Measurements from ENCODE around the gene NBAS.

NBAS gene

DNA sequence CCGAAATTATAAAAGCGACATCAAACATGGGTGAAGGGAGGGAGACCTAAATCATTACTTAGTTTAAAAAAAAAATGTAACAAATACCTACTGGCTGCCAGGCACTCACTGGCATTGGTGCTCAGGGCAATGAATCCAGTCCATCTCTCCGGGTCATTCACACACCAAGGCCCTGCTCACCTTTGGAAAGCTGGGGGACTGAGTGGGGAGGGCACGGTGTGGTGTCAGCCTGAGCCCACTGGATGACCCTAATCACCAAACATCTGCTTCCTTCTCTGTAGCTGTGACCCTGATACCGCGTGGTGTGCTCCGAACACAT lies 30.2 kb upstream of the NBAS start:
- no peak for DNase-seq (ENCODE audit: low read depth)
- TF ChIP-seq, protein P1, sequence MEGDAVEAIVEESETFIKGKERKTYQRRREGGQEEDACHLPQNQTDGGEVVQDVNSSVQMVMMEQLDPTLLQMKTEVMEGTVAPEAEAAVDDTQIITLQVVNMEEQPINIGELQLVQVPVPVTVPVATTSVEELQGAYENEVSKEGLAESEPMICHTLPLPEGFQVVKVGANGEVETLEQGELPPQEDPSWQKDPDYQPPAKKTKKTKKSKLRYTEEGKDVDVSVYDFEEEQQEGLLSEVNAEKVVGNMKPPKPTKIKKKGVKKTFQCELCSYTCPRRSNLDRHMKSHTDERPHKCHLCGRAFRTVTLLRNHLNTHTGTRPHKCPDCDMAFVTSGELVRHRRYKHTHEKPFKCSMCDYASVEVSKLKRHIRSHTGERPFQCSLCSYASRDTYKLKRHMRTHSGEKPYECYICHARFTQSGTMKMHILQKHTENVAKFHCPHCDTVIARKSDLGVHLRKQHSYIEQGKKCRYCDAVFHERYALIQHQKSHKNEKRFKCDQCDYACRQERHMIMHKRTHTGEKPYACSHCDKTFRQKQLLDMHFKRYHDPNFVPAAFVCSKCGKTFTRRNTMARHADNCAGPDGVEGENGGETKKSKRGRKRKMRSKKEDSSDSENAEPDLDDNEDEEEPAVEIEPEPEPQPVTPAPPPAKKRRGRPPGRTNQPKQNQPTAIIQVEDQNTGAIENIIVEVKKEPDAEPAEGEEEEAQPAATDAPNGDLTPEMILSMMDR (IDR thresholded peaks at IDR 0.05; ENCODE audit: control insufficient read depth, extremely low read depth, insufficient read depth), result no peak

DNA sequence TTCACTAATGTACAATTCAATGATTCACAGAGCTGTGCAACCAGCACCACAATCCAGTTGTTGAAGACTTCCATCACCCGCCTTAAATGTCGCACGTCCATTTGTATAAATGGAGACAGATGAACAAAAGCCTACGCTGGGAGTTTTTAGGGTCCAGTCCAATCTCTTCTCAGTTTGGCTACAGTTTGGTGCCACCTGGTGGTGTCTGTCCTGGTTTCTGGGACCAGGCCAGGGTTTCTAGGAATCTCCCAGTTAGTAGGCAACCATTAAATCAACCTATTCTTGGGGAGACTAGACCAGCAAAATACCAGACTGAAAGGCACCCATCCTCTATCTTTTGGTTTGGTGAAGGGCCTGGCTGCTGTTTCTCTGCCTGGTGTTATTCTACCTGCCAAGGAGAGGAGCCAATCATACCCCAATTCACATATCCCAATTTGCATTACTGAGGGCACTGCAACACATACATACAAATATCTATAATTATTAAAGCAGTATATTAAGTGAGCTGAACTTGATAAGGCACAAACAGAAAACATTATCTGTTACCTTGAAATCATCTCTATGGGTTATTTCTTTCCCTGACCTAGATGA lies 27.3 kb upstream of the NBAS start:
- DNase-seq (ENCODE audit: low read depth), result no peak
- H3K4me3 ChIP-seq (ENCODE audit: low read depth, low read length), result no peak overlapping the region
- TF ChIP-seq, protein P1 (IDR thresholded peaks at IDR 0.05; ENCODE audit: control insufficient read depth, extremely low read depth, insufficient read depth), result peak; percentile 58

More for the DNA sequence above, 30.2 kb upstream of the NBAS start:
- H3K4me3 ChIP-seq (ENCODE audit: low read depth, low read length), result peak overlapping the region; percentile 77

GRCh38 chr2:15584767-15585469 lies 23.8 kb upstream of the NBAS start:
- TF ChIP-seq, protein P1 (IDR thresholded peaks at IDR 0.05; ENCODE audit: control insufficient read depth, extremely low read depth, insufficient read depth), result no peak
- H3K4me3 ChIP-seq (ENCODE audit: low read depth, low read length), result no peak overlapping the region
- no peak for DNase-seq (ENCODE audit: low read depth)

DNA sequence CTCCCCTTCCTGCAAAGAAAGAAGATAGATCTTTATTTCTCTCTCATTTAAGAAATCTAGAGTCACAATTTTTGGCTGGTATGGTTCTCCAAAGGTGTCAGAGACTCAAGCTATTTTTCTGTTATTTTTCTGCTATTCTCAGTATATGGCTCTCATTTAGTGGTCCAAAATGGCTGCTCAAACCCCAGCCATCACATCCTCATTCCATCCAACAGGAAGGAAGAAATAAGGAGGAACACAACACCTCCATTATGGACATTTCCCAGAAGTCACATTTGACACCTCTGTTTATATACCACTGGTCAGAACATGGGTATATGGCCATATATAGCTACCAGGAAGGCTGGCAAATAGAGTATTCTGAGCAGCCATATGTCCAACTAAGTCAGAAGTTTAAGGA lies 23.2 kb upstream of the NBAS start:
- H3K4me3 ChIP-seq (ENCODE audit: low read depth, low read length), result no peak overlapping the region
- TF ChIP-seq, protein P1 (IDR thresholded peaks at IDR 0.05; ENCODE audit: control insufficient read depth, extremely low read depth, insufficient read depth), result no peak
- no peak for DNase-seq (ENCODE audit: low read depth)

DNA sequence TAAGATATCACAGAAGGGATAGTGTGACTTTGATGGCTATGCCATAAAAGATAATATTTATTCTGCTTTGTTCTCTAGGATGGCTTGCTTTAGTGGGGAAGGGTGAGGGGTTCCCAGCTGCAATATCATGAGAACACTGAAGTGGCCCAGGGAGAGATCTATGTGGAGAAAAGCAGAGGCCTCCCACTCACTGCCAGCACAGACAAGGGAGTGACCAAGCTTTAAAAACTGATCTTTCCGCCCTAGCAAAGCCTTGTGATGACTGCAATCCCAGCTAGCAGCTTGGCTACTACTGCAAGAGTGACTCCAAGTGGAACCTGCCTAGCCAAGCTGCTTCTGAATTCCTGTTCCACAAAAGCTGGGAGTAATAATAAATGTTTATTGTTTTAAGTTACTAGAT lies 22.7 kb upstream of the NBAS start:
- no peak overlapping the region for H3K4me3 ChIP-seq (ENCODE audit: low read depth, low read length)
- no peak for DNase-seq (ENCODE audit: low read depth)
- TF ChIP-seq, protein P1 (IDR thresholded peaks at IDR 0.05; ENCODE audit: control insufficient read depth, extremely low read depth, insufficient read depth), result no peak

DNA sequence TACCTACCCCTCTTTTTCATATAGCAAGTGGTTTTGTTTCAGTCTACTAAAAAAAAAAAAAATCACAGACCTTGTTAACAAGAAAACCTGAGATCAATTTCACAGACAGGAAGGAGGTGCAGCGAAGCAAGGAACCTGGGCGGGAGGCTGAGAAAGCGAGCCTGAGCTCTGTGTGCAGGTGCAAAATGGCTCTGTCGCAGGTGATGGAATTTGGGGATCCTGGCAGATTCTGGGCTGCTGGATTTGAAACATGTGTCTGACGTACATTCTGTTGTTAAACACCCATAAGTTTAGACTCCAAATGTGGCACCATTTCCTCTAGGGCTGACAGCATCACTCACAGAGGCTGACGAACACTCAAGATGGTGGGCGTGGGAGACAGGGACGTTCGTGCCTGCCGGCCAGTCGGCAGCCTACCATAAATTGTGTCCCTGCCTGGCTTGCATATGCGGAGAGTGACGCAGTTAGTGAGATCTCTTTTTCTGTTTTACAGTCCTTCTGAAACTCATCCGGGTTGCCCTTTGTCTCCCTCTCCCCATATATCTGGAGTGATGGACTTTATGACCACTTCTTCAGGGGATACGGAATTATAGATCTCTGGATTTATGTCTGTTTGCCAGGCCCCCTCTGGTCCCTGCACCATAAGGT lies 21.7 kb upstream of the NBAS start:
- H3K4me3 ChIP-seq (ENCODE audit: low read depth, low read length), result no peak overlapping the region
- no peak for DNase-seq (ENCODE audit: low read depth)
- TF ChIP-seq, protein P1 (IDR thresholded peaks at IDR 0.05; ENCODE audit: control insufficient read depth, extremely low read depth, insufficient read depth), result no peak
